CD4-positive, alpha-beta T cell treated with Interleukin-12 subunit alpha and Interleukin-12 subunit beta, for 1 hour (primary cell): ENCODE data around the gene GEMIN7.

Experiments used
- DNase-seq: peaks from one replicate; pipeline ENCODE4 v3.0.0-alpha.2; 2020

GEMIN7 gene

GRCh38 chr19:45079063-45079910 lies at the start of gene GEMIN7:
Gene GEMIN7, plus strand, starts transcription at chr19:45079260. Its CDS starts 10,855 bp downstream, at chr19:45090115.
- peak; percentile 82 for DNase-seq

GRCh38 chr19:45030825-45031224 lies 48.2 kb upstream of the GEMIN7 start:
- no peak for DNase-seq

GRCh38 chr19:45032421-45032820 lies 46.6 kb upstream of the GEMIN7 start:
- no peak for DNase-seq

GRCh38 chr19:45035755-45036154 lies 43.3 kb upstream of the GEMIN7 start:
- DNase-seq = no peak

GRCh38 chr19:45037393-45038169 lies 41.5 kb upstream of the GEMIN7 start:
- no peak for DNase-seq

GRCh38 chr19:45038931-45039893 lies 39.8 kb upstream of the GEMIN7 start, which contains the start of gene CLASRP:
Gene CLASRP, plus strand, starts transcription at chr19:45039045. Its CDS starts 1,168 bp downstream, at chr19:45040213.
- DNase-seq = peak; percentile 89

GRCh38 chr19:45040059-45040771 lies 38.8 kb upstream of the GEMIN7 start:
- no peak for DNase-seq

GRCh38 chr19:45041125-45041524 lies 37.9 kb upstream of the GEMIN7 start:
- no peak for DNase-seq

- no peak for DNase-seq
These were observed 33.2 kb upstream of the GEMIN7 start for GRCh38 chr19:45045671-45046353.

- DNase-seq = no peak
These were observed 32.7 kb upstream of the GEMIN7 start for GRCh38 chr19:45046355-45046754.

- no peak for DNase-seq
These were observed 31.8 kb upstream of the GEMIN7 start for GRCh38 chr19:45047188-45047797.

- DNase-seq = no peak
These were observed 29.9 kb upstream of the GEMIN7 start for GRCh38 chr19:45049073-45049736.

GRCh38 chr19:45050036-45050435 lies 29.0 kb upstream of the GEMIN7 start:
- no peak for DNase-seq

GRCh38 chr19:45051929-45052579 lies 27.0 kb upstream of the GEMIN7 start:
- no peak for DNase-seq

GRCh38 chr19:45056831-45057230 lies 22.2 kb upstream of the GEMIN7 start:
- DNase-seq = no peak

GRCh38 chr19:45057444-45057843 lies 21.6 kb upstream of the GEMIN7 start:
- no peak for DNase-seq

GRCh38 chr19:45058622-45059159 lies 20.4 kb upstream of the GEMIN7 start:
- no peak for DNase-seq

- peak; percentile 86 for DNase-seq
These were observed 19.6 kb upstream of the GEMIN7 start for GRCh38 chr19:45059258-45059965.

- DNase-seq = no peak
These were observed 17.1 kb upstream of the GEMIN7 start for GRCh38 chr19:45061965-45062364.
